GM13976 (cell line): ENCODE data around the gene ABCA13.
A peak's percentile ranks its signal among the peaks of the same experiment; 100 is the strongest.

Source experiments
- DNase-seq: peaks from one replicate; pipeline ENCODE4 v3.0.0; 2012; ENCODE audit warnings: low spot score
- CTCF ChIP-seq: IDR thresholded peaks from 2 replicates; pipeline ENCODE4 v1.5.1; 2012; ENCODE audit warnings: borderline replicate concordance, mild to moderate bottlenecking; ENCODE audit not compliant: insufficient read depth; ENCODE audit errors: extremely low read depth, missing control alignments, control extremely low read depth
- in situ Hi-C: fragments of 300-500 bp; cut with MboI; formaldehyde crosslinking; loops from one replicate; pipeline ENCODE4 v1.12.0; 2022; ENCODE audit warnings: low sequenced_read_pairs, mixed read lengths, inconsistent platforms; ENCODE audit not compliant: unreplicated experiment

Gene ABCA13

GRCh38 chr7:48154792-48155413 is 16.4 kb upstream of the ABCA13 start:
- DNase-seq = no peak
- in situ Hi-C loops = no loop called here
- peak; percentile 39 for TF ChIP-seq CTCF

- in situ Hi-C loops = no loop called here
- no peak for TF ChIP-seq CTCF
- DNase-seq = no peak
These were observed 12.9 kb upstream of the ABCA13 start for GRCh38 chr7:48158404-48158803.

- no peak for DNase-seq
- in situ Hi-C loops = no loop called here
- no peak for TF ChIP-seq CTCF
These were observed 9.7 kb upstream of the ABCA13 start for GRCh38 chr7:48161407-48162125.

GRCh38 chr7:48165157-48165556 is 6.1 kb upstream of the ABCA13 start:
- DNase-seq = no peak
- no peak for TF ChIP-seq CTCF
- in situ Hi-C loops = no loop called here

GRCh38 chr7:48168159-48168558 is 3.1 kb upstream of the ABCA13 start:
- TF ChIP-seq CTCF = no peak
- no peak for DNase-seq
- in situ Hi-C loops = no loop called here

- in situ Hi-C loops = no loop called here
- DNase-seq = no peak
- TF ChIP-seq CTCF = no peak
These were observed 752 bp upstream of the ABCA13 start for GRCh38 chr7:48170506-48170905.
